ENCODE measurements around the gene SERPINA7. TPM values are rescaled to one million over a fixed set of nuclear protein-coding genes. Genes with fewer than 3 reads are reported as not detected.

SERPINA7 gene
- total RNA-seq, 1 experiment from 2014 or later = not detected

DNA sequence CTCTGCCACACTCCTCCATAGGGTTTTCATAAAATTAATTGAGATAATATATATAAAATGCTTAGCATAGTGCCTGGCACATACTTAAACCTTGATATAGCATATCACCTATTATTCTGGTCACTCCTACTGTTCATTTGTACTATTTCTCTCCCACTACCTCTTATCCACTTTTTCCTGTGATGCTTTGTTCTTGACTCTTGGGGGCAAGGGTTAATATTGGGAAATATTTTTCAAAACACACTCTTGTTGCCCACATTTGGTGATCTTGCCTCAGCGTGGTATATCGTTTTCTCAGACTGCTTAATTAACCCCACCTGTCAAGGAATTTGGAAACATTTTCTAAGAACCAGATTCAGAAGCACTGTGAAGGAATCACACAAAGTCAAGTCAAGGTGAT, 16.3 kb downstream of the SERPINA7 start:
- no peak overlapping the region for H3K4me3 Mint-ChIP-seq
- CTCF ChIA-PET = no interaction called here
- no peak overlapping the region for H3K27ac Mint-ChIP-seq
- ATAC-seq = no peak
- POLR2A ChIA-PET = no interaction called here
- no peaks in the 10 kb centered on the region for H3K9me3 Mint-ChIP-seq
- no peaks in the 10 kb centered on the region for H3K27me3 Mint-ChIP-seq (ENCODE audit: low read depth)
- no peaks in the 10 kb centered on the region for H3K4me1 Mint-ChIP-seq
- TF ChIP-seq, protein P1, sequence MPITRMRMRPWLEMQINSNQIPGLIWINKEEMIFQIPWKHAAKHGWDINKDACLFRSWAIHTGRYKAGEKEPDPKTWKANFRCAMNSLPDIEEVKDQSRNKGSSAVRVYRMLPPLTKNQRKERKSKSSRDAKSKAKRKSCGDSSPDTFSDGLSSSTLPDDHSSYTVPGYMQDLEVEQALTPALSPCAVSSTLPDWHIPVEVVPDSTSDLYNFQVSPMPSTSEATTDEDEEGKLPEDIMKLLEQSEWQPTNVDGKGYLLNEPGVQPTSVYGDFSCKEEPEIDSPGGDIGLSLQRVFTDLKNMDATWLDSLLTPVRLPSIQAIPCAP (CRISPR knock-in tag; IDR thresholded peaks at IDR 0.05) = no peak
- TF ChIP-seq RELA (CRISPR knock-in tag; IDR thresholded peaks at IDR 0.05; ENCODE audit: borderline replicate concordance) (no peak), NFE2L1 (CRISPR knock-in tag; IDR thresholded peaks at IDR 0.05) (no peak), CBFB (CRISPR knock-in tag; IDR thresholded peaks at IDR 0.05; ENCODE audit: low read depth) (no peak), MYBL2 (CRISPR knock-in tag; IDR thresholded peaks at IDR 0.05) (no peak), ZNF317 (CRISPR knock-in tag; IDR thresholded peaks at IDR 0.05; ENCODE audit: borderline replicate concordance, low read depth) (no peak), FOXK1 (CRISPR knock-in tag; IDR thresholded peaks at IDR 0.05) (no peak), NR3C1 (CRISPR knock-in tag; conservative IDR thresholded peaks at IDR 0.05; ENCODE audit: low read depth) (no peak), GTF2I (CRISPR knock-in tag; conservative IDR thresholded peaks at IDR 0.05) (no peak)
- TF ChIP-seq, protein P2, sequence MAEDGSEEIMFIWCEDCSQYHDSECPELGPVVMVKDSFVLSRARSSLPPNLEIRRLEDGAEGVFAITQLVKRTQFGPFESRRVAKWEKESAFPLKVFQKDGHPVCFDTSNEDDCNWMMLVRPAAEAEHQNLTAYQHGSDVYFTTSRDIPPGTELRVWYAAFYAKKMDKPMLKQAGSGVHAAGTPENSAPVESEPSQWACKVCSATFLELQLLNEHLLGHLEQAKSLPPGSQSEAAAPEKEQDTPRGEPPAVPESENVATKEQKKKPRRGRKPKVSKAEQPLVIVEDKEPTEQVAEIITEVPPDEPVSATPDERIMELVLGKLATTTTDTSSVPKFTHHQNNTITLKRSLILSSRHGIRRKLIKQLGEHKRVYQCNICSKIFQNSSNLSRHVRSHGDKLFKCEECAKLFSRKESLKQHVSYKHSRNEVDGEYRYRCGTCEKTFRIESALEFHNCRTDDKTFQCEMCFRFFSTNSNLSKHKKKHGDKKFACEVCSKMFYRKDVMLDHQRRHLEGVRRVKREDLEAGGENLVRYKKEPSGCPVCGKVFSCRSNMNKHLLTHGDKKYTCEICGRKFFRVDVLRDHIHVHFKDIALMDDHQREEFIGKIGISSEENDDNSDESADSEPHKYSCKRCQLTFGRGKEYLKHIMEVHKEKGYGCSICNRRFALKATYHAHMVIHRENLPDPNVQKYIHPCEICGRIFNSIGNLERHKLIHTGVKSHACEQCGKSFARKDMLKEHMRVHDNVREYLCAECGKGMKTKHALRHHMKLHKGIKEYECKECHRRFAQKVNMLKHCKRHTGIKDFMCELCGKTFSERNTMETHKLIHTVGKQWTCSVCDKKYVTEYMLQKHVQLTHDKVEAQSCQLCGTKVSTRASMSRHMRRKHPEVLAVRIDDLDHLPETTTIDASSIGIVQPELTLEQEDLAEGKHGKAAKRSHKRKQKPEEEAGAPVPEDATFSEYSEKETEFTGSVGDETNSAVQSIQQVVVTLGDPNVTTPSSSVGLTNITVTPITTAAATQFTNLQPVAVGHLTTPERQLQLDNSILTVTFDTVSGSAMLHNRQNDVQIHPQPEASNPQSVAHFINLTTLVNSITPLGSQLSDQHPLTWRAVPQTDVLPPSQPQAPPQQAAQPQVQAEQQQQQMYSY (CRISPR knock-in tag; IDR thresholded peaks at IDR 0.05) = no peak
- TF ChIP-seq, protein P3, sequence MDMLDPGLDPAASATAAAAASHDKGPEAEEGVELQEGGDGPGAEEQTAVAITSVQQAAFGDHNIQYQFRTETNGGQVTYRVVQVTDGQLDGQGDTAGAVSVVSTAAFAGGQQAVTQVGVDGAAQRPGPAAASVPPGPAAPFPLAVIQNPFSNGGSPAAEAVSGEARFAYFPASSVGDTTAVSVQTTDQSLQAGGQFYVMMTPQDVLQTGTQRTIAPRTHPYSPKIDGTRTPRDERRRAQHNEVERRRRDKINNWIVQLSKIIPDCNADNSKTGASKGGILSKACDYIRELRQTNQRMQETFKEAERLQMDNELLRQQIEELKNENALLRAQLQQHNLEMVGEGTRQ (CRISPR knock-in tag; IDR thresholded peaks at IDR 0.05) = no peak
- TF ChIP-seq, protein P4, sequence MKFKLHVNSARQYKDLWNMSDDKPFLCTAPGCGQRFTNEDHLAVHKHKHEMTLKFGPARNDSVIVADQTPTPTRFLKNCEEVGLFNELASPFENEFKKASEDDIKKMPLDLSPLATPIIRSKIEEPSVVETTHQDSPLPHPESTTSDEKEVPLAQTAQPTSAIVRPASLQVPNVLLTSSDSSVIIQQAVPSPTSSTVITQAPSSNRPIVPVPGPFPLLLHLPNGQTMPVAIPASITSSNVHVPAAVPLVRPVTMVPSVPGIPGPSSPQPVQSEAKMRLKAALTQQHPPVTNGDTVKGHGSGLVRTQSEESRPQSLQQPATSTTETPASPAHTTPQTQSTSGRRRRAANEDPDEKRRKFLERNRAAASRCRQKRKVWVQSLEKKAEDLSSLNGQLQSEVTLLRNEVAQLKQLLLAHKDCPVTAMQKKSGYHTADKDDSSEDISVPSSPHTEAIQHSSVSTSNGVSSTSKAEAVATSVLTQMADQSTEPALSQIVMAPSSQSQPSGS (CRISPR knock-in tag; IDR thresholded peaks at IDR 0.05; ENCODE audit: borderline replicate concordance, low read depth) = no peak
- TF ChIP-seq, protein P5, sequence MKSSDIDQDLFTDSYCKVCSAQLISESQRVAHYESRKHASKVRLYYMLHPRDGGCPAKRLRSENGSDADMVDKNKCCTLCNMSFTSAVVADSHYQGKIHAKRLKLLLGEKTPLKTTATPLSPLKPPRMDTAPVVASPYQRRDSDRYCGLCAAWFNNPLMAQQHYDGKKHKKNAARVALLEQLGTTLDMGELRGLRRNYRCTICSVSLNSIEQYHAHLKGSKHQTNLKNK (CRISPR knock-in tag; IDR thresholded peaks at IDR 0.05) = no peak
- TF ChIP-seq, protein P6, sequence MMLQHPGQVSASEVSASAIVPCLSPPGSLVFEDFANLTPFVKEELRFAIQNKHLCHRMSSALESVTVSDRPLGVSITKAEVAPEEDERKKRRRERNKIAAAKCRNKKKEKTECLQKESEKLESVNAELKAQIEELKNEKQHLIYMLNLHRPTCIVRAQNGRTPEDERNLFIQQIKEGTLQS (CRISPR knock-in tag; conservative IDR thresholded peaks at IDR 0.05) = no peak
- TF ChIP-seq, protein P7, sequence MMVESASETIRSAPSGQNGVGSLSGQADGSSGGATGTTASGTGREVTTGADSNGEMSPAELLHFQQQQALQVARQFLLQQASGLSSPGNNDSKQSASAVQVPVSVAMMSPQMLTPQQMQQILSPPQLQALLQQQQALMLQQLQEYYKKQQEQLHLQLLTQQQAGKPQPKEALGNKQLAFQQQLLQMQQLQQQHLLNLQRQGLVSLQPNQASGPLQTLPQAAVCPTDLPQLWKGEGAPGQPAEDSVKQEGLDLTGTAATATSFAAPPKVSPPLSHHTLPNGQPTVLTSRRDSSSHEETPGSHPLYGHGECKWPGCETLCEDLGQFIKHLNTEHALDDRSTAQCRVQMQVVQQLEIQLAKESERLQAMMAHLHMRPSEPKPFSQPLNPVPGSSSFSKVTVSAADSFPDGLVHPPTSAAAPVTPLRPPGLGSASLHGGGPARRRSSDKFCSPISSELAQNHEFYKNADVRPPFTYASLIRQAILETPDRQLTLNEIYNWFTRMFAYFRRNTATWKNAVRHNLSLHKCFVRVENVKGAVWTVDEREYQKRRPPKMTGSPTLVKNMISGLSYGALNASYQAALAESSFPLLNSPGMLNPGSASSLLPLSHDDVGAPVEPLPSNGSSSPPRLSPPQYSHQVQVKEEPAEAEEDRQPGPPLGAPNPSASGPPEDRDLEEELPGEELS (CRISPR knock-in tag; IDR thresholded peaks at IDR 0.05) = no peak
- TF ChIP-seq, protein P8, sequence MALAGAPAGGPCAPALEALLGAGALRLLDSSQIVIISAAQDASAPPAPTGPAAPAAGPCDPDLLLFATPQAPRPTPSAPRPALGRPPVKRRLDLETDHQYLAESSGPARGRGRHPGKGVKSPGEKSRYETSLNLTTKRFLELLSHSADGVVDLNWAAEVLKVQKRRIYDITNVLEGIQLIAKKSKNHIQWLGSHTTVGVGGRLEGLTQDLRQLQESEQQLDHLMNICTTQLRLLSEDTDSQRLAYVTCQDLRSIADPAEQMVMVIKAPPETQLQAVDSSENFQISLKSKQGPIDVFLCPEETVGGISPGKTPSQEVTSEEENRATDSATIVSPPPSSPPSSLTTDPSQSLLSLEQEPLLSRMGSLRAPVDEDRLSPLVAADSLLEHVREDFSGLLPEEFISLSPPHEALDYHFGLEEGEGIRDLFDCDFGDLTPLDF (CRISPR knock-in tag; IDR thresholded peaks at IDR 0.05) = no peak
- TF ChIP-seq, protein P9, sequence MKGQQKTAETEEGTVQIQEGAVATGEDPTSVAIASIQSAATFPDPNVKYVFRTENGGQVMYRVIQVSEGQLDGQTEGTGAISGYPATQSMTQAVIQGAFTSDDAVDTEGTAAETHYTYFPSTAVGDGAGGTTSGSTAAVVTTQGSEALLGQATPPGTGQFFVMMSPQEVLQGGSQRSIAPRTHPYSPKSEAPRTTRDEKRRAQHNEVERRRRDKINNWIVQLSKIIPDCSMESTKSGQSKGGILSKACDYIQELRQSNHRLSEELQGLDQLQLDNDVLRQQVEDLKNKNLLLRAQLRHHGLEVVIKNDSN (CRISPR knock-in tag; IDR thresholded peaks at IDR 0.05) = no peak
- no peak for DNase-seq (ENCODE audit: low spot score)
- H3K36me3 Mint-ChIP-seq = no peaks in the 10 kb centered on the region

Measured in WTC11 (cell line).